ENCODE measurements around the gene MAML3.

Gene MAML3

GRCh38 chr4:139859876-139860275 is 294.1 kb downstream of the MAML3 start:
- DNase-seq (ENCODE audit: low spot score) = no peak
- no peak for TF ChIP-seq CTCF (IDR thresholded peaks at IDR 0.05; ENCODE audit: borderline replicate concordance, control extremely low read depth, extremely low read depth, insufficient read depth, missing control alignments)
- in situ Hi-C loops (cut with MboI; ENCODE audit: low sequenced_read_pairs, unreplicated experiment) = no loop called here

- TF ChIP-seq CTCF (IDR thresholded peaks at IDR 0.05; ENCODE audit: borderline replicate concordance, control extremely low read depth, extremely low read depth, insufficient read depth, missing control alignments) = no peak
- DNase-seq (ENCODE audit: low spot score) = peak; percentile 54
- in situ Hi-C loops (cut with MboI; ENCODE audit: low sequenced_read_pairs, unreplicated experiment) = no loop called here
Measured at GRCh38 chr4:139858436-139859205, 295.4 kb downstream of the MAML3 start.

GRCh38 chr4:139857977-139858376 is 296.0 kb downstream of the MAML3 start:
- in situ Hi-C loops (cut with MboI; ENCODE audit: low sequenced_read_pairs, unreplicated experiment) = no loop called here
- DNase-seq (ENCODE audit: low spot score) = no peak
- no peak for TF ChIP-seq CTCF (IDR thresholded peaks at IDR 0.05; ENCODE audit: borderline replicate concordance, control extremely low read depth, extremely low read depth, insufficient read depth, missing control alignments)

GRCh38 chr4:139857021-139857420 is 297.0 kb downstream of the MAML3 start:
- TF ChIP-seq CTCF (IDR thresholded peaks at IDR 0.05; ENCODE audit: borderline replicate concordance, control extremely low read depth, extremely low read depth, insufficient read depth, missing control alignments) = no peak
- in situ Hi-C loops (cut with MboI; ENCODE audit: low sequenced_read_pairs, unreplicated experiment) = no loop called here
- no peak for DNase-seq (ENCODE audit: low spot score)

GRCh38 chr4:139854668-139855403 is 299.1 kb downstream of the MAML3 start:
- DNase-seq (ENCODE audit: low spot score) = no peak
- TF ChIP-seq CTCF (IDR thresholded peaks at IDR 0.05; ENCODE audit: borderline replicate concordance, control extremely low read depth, extremely low read depth, insufficient read depth, missing control alignments) = no peak
- in situ Hi-C loops (cut with MboI; ENCODE audit: low sequenced_read_pairs, unreplicated experiment) = no loop called here

- no peak for DNase-seq (ENCODE audit: low spot score)
- in situ Hi-C loops (cut with MboI; ENCODE audit: low sequenced_read_pairs, unreplicated experiment) = no loop called here
- TF ChIP-seq CTCF (IDR thresholded peaks at IDR 0.05; ENCODE audit: borderline replicate concordance, control extremely low read depth, extremely low read depth, insufficient read depth, missing control alignments) = no peak
Measured at GRCh38 chr4:139853309-139853708, 300.7 kb downstream of the MAML3 start.
